ENCODE results near the gene ZNF580.

The ZNF580 gene, protein sequence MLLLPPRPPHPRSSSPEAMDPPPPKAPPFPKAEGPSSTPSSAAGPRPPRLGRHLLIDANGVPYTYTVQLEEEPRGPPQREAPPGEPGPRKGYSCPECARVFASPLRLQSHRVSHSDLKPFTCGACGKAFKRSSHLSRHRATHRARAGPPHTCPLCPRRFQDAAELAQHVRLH

DNA sequence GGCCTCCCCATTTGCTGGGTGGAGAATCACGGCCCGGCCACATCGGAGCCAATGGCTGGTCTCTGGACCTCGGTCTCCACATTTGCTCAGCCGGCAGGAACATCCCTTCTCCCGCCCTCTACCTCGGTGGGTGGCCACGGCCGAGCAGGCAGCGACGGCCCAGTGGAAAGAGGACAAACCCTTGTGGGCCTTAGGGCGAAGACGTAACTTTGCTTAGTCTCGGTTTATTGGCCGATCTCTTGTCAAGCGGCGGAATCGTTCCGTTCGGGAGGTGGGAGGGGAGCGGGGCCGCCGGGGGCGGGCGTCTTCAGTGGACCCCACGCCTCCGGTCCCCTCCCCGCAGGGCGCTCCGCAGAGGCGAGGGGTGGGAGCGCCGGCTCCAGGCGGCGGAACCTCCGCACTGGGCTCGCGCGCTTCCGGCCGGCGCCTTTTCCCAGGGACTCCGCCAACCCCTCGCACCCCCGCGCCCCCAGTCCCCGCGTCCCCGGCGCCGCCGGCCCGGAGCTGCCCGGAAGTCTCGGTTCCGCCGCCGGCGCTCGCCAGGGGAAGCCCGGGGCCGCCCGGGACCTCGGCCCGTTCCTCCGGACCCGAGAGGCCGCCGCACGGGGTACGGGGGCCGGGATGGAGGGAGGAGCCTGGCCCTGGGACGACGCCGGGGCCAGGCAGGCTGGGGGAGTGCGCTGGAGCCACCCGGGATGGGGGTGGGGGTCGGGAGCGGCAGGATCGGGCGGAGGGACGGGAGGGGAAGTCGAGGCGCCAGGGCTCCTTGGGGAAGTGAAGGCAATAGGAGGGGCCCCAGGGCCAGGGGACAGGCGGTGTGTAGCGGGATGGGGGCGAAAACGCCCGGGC, at the start of gene ZNF580:
Gene ZNF580, plus strand, starts transcription at position 426 of the 849 bp plus-strand sequence. CDS start 1,507 bp downstream, outside the sequence.
- DNase-seq: peak; percentile 53

DNA sequence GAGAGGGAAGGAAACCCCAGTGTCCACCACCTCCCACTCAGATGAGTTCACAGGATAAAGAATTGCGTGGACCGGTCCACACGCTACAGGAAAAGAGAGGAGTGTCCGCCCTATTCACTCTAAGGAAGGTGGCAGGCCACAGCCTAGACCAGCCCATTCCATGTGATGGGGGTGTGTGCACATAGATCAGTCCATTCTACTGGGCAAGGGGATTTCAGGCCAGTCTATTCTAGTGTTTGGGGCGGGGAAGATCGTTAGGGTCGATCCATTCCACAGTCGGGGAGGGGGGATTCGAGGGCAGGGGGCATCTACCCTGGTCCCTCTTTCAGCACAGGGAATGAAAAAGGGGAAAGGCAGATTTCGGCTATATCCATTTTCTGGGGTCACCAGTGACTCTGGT, 49.2 kb upstream of the ZNF580 start:
- no peak for DNase-seq

DNA sequence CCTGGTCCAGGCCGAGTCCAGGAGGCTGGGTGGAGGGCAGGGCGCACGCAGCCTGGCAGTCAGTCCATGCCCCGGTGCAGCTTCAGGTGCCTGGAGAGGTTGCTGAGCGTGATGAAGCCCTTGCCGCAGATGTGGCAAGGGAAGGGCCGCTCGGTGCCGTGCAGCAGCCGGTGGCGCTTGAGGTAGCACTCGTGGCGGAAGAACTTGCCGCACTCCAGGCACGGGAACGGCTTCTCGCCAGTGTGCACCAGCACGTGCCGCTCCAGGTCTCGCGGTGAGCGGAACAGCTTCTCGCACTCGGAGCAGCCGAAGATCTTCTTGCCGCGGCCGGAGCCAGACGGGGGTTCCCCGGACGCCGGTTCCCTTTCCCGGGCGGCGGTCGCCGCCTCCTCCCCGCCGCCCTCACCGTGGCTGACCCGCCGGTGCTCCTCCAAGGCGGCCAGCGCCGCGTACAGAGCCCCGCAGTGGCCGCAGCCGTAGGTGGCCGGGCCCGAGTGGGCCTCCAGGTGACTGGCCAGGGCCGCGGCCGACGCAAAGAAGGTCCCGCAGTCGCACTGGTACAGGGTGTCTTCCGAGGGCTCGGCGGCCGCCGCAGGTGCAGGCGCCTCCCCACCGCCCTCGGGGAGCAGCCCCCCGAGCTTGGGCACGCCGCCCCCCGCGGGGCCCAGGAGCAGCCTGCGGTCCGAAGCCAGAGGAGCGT, 48.3 kb upstream of the ZNF580 start:
- DNase-seq: no peak

DNA sequence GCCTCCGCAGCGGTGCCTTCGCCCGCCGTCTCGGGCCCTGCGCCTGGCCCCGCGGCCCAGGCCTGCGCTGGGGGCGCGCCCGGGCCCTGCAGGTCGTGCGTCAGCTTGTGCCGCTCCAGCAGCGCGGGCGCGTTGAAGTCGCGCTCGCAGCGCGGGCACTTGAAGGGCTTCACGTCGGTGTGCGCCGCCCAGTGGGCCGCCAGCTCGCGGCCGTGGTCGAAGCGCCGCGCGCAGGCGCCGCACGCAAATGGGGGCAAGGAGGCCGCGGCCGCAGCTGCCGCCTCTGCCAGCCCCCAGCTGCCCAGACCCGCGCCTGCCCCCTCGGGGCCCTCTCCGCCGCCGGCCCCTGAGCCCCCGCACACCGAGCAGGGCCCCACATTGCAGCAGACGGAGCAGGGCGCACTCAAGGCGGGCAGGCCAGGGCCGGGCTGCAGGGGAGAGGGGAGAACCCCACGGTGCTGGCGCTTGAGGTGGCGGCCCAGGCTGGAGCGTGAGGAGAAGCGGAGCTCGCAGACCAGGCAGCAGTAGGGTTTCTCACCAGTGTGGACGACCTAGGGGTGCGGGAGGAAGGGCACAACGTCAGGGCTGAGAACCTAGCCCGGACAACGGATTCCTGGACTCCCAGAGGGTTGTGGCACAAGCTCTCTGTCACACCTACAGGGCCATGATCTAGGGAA, 47.6 kb upstream of the ZNF580 start:
- no peak for DNase-seq

DNA sequence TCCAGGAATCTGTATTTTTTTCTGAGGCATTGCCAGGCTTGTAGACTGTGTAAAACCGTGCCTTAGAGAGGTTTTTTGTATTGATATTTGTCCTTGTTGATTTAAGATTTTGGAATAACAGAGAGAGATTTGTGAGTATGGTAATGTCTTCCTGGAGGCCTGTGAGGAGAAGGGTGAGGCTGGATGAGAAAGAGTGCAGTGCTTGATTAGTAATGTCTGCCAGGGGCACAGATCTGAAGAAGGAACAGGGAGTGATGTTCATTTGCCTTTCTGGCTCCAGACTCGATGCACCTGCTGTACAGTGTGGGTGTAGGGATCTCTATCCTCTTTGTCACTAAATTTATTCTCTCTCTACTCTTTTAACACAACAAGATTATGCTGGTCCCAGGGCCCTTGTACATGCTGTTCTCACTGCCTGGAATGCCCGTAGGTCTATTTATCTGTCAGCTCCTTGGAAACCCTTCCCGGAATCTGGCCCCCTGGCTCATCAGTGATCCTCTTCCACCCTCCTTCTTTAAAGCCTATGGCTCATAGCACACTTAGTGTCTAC, 45.7 kb upstream of the ZNF580 start:
- DNase-seq: no peak

DNA sequence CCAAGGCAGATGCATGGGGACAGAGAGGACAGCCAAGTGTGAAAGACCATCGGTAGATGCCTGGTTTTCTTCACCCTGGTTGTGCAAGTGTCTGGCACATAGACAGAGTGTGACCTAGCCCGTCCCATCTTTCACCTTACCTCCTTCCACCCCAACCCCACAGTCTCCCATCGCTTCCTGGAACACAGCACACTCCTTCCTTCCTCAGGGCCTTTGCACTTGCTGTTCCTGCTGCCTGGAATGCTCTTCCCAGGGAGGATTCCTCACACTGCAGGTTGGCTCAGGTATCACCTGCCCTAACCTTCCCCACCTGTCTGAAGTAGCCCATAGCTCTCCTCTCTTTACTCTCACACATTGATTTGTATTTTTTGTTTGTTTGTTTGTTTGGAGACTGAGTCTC, 44.5 kb upstream of the ZNF580 start:
- DNase-seq: no peak

DNA sequence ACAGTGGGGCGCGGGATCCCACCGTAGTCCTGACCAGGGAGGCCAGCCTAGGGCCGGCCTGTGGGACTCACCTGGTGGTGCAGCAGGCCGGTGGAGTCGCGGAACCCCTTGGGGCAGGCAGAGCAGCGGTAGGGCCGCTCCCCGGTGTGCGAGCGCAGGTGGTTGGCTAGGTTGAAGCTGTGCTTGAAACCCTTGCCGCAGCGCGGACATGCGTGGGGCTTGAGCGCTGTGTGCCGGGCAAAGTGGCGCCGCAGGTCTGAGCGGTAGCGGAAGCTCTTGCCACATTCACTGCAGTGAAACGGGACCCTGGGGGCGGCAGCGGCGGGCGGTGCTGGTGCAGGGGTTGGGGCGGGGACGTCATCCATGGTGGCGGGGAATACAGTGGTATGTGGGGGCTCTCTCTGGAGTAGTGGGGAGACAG, 43.3 kb upstream of the ZNF580 start:
- DNase-seq: no peak

DNA sequence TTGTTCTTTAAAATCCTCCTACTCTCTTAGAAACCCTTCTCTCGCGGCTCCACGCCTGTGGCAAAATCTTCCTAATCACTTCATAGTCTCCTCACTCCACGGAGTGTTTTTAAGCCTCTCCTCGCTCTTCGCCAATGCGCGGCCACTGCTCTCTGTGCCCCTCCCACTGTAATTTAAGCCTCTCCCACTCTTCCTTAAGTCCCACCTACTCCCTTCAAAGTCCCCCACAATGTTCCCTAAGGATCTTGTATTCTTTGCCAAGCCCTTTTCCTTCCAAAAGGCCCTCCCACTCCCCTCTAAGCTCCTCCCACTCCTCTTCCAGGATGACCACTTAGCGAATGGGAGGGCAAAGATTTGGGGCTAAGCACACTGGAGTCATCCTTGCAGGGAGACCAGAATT, 42.8 kb upstream of the ZNF580 start:
- DNase-seq: no peak

DNA sequence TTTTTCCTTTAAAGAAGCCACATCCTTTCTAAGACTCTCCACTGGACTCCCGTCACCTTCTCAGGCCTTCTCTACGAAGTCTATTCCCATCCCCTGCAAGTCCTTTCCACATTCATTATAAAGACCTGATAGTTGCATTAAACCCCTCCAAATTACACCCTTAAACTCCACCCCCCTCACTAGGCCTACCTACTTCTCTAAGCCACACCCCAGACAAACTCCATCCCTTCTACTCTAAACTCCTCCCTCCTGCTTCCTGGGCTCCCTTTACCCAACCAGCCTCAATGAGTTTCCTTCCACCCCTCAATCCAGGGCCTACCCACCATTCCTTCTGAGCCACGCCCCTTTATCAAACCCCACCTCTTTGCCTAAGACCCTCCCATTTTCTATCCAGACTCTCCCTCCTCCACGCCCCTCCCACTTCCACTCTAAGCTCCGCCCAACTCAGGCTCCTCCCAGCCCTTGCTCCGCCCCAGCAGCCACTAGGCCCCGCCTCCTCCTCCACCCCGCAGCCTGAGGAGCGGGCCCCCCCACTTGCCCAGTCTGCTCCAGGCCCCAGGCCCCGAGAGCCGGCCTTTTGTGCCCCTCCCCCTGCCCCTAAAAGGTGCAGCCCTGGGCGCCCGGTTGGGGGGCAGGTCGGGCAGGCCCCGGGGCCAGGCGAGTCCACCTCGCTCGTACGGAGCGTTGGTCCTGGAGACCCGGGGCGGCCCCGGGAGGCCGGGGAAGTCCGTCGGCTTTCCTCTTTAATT, 41.9 kb upstream of the ZNF580 start:
- peak; percentile 66 for DNase-seq

DNA sequence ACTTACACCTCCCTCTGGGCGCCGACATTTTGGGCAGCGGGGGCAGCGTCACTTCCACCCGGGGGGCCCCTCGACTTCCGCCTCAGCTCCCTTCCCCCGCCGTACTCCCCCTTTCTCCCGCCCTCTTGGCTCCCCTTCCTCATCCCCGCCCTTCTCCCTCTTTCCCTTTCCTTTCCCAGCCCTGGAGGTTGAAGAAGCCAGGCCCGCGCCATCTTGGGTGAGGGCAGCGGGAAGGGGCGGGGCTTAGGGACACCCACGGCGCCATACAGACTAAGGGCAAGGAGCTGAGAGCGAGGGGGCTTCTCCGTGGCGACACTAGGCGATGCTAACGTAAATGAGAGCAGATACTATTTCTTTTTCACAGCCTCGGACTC, 41.3 kb upstream of the ZNF580 start, which contains the start of gene FIZ1:
Gene FIZ1, minus strand, starts transcription at position 50 of the 374 bp plus-strand sequence. CDS start 1,652 bp downstream, outside the sequence.
- DNase-seq: peak; percentile 97

DNA sequence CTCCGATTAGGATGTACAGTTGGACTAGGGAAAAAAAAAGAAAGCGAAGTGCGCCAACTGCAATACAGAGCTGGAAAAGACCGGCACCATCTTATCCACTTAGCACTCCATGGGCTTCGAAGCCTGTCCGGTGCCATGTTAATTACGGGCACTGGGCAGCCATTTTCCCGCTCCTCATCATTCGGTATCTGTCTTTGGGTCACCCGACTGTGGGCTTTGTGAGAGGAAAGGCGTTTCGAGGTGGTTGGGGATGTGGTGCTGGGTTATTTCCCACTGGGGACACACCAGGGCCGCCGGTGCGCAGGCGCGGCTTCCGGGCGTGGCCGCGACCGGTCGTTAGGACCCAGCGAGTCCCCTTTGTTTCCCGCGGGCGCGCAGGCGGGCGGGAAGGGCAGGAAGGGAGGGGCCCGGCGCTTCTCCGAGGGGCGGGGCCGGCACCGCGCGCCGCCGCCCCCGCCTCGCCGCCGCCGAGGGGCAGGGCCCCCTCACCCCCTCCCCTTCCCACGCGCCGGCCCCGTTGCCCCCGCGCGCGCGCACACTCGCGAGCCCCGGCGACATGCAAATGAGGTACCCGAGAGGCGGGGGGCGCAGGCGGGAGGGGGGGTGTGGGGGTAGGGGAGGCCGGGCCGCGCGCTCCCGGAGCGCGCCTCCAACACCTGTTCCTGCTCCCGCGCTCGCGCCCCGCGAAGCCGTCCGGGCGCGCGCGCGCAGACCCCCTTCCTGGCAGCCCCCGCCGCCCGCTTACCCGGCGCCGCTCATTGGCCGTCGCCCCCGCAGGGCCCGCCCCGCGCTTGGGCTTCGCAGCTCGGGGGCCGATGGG, 40.8 kb upstream of the ZNF580 start, which contains the start of gene ZNF524:
Gene ZNF524, plus strand, starts transcription at position 447 of the 820 bp plus-strand sequence. CDS start 1,825 bp downstream, outside the sequence.
- peak; percentile 87 for DNase-seq

DNA sequence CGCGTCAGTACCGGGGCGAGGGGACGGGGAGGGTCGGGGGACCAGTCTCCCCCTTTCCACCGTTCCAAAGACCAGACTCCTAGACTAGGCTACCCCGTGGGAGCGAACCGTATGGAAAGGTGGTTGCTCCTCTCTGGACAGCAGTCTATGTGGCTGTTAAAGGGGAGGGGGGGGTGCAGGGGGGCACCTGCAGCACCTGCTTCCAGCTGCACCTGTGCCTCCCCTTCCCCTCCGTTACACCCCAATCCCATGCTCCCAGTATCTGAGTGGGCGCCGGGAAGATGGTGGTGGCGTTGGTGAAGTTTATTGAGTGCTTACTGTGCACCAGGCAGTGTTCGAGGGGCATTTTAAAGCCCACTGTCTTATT, 40.2 kb upstream of the ZNF580 start:
- no peak for DNase-seq

DNA sequence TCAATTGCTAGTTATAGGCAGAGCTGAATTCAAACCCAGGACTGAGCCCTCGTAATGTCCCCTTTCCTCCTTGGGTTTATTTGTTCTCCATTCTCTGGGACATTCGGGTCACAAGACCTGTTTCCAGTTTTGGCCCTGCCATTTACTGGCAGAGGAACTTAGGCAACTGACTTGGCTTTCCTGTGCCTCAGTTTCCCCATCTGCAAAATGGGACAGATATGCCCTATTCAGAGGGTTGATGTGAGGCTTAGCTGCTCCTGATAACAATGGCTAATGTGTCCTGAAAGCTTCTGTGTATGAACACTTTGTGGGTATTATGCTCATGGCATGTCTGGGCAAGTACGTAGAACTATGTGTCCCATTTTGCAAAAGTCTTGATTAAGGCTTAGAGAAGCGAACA, 39.7 kb upstream of the ZNF580 start:
- DNase-seq: no peak

DNA sequence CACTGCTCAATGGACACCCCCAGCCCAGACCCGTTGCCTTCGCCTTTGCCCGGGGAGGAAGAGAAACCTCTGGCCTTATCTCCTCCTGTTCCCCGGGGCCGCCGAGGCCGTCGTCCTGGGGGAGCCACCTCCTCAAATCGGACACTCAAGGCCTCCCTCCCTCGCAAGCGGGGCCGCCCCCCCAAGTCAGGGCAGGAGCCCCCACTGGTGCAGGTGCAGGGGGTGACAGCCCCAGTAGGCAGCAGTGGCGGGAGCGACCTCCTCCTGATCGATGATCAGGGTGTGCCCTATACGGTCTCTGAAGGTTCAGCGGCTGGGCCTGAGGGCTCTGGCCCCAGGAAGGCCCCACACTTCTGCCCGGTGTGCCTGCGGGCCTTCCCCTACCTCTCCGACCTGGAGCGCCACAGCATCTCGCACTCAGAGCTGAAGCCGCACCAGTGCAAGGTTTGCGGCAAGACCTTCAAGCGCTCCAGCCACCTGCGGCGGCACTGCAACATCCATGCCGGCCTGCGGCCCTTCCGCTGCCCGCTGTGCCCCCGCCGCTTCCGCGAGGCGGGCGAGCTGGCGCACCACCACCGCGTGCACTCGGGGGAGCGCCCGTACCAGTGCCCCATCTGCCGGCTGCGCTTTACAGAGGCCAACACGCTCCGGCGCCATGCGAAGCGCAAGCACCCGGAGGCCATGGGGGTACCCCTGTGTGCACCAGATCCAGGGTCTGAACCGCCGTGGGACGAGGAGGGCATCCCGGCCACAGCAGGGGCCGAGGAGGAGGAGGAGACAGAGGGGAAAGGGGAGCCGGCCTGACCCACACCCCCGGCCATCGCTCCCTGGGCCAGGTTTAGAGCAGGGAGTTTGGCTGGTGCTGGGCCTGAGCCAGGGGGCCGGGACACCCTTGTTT, 38.4 kb upstream of the ZNF580 start:
- DNase-seq: no peak

DNA sequence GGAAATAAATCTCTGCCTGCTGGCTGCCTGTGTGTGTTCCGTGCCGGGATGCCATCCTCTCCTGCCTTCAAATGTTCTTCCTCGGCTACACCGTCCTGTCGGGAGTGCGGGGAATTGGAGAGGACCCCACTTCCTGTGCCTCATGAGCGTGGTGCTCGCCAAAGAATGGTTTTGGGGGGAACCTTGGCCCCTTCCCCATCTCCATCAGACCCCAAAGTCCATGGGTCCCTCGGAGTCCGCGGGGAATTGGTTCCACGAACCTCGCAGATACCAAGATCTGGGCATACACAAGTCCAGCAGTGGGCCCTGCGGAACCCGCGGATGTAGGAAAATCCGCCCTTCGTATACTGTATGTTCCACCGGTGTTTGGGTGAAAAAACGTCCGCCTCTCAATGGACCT, 37.7 kb upstream of the ZNF580 start:
- DNase-seq: no peak

DNA sequence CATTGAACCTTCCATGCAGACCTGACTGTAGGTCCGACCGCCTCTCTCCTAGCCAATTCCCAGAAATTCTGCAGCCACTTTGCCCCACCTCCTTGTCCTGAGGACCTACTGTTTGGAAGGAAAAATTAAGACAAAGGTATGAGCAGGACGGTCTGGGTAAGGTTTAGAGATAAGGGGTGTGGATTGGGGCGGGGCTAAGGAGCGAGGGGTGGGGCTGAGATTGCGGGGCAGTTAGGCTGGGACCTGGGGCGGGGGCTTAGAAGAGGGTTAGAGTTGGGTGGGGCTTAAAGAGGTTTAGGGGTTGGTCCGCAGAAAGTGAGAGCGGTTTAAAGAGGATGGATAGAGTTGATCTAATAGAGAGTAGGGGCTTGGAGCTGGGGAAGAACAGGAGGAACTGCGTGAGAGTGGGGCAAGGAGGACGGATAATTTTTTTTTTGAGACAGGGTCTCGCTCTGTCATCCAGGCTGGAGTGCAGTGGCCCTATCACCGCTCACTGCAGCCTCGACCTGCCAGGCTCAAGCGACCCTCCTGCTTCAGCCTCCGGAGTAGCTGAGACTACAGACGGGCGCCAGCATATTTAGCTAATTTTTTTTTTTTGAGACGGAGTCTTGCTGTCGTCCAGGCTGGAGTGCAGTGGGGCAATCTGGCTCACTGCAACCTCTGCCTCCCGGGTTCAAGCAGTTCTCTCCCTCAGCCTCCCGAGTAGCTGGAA, 37.1 kb upstream of the ZNF580 start:
- DNase-seq: no peak

DNA sequence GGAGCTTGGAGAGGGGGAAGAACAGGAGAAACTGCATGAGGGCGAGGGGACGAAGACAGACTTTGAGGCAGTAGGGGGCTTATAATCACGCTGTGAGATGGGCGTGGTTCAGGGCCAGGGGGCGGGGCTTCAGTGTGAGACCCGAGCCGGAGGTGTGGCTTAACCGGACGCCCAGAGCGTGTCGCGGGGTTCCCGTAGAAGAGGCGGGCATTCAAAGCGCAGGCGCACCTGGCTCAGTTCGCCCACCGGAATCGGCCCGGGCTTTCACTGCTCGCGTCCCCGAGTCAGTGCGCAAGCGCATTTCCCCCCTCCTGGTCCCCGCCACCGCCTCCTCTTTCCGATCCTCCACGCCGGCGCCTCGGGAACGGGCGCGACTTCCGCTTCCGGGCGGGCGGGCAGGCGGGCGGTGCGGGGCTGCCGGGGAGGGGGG, 35.6 kb upstream of the ZNF580 start:
- DNase-seq: peak; percentile 95

DNA sequence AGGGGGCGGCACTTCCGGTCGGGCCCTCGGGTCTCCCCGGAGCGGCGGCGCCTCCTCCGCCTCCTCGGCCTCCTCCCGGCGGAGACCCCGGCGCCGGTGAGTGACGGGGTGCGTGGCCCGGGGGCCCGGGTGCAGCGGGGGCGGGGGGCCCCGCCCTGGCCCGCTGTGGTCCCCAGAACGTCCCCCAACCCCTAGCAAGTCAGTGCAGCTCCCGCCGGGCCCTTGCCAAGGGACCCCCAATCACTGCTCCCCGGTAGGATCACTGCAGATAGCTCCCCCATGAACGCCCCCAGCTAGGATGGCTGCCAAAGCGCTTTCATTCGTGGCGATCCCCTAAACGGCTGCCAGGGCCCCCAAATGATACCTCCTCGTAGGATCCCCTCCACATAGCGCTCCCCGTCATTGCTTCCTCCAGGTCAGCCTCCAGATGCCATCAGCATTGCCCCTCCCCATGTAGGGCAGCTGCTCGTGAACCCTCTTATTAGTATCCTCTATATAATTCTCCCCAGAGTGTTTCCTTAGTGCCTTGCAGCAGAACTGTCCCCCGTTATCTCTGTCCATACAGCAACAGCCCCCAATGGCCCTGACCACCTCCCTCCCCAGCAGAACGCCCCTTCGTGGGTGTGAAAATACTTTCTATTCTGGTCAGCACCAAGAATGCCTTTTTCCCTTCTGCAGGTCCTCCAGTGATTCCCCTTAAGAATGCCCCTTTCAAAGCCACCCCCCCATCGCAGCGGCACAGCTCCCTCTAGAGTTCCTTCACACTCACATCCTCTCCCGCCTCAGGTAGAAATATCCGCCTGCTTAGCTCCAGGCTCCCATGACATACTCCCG, 34.9 kb upstream of the ZNF580 start, which contains the start of gene ZNF865:
Gene ZNF865, plus strand, starts transcription at position 11 of the 834 bp plus-strand sequence. CDS start 7,972 bp downstream, outside the sequence.
- DNase-seq: peak; percentile 59

Measured in NCI-H510A (cell line).